A549 (cell line): ENCODE data around the gene LRRC57. TPM values are rescaled to one million over a fixed set of nuclear protein-coding genes. Genes with fewer than 3 reads are reported as not detected.

Experiments
- ATAC-seq, 2 experiments: fragments of 200-7000 bp in 1 of 2; fragments of >200 bp in 1 of 2; cut with Nextera tagmentation in 1 of 2; cut with Tn5 transposase in 1 of 2; 3 replicates each; pipeline versions ENCODE4 v1.8.0 to v1.9.1; 2018 to 2020; ENCODE audit warnings: mild to moderate bottlenecking in 1 of 2, moderate library complexity in 1 of 2
- CTCF ChIA-PET: fragments of 300-600 bp; sonication (Branson Sonifier 250); formaldehyde crosslinking; extraction: SDS; loops from one replicate; lab custom pipeline; 2021; ENCODE audit warnings: antibody characterized with exemption, inconsistent platforms; lab: Yijun Ruan, JAX
- POLR2A ChIA-PET: fragments of 350-600 bp; formaldehyde crosslinking; extraction: SDS; loops from one replicate; lab custom pipeline; 2021; ENCODE audit warnings: antibody characterized with exemption, inconsistent platforms; lab: Yijun Ruan, JAX
- DNase-seq, 2 experiments: peaks; one replicate each; pipeline versions ENCODE4 v3.0.0 to v3.0.0-alpha.2; 2011 to 2016; ENCODE audit warnings: low read depth in 1 of 2, low spot score in 1 of 2
- FAIRE-seq: peaks from 2 replicates; lab custom pipeline; 2011; peaks lifted over from hg19 to GRCh38; lab: Jason Lieb, UNC
- H3K27ac ChIP-seq, 2 experiments: fragments of >200 bp; sonication (Bioruptor Twin); formaldehyde crosslinking; 3 replicates each; pipeline ENCODE4 v1.5.1; 2016 to 2017
- H3K4me1 ChIP-seq: fragments of >200 bp; sonication (Bioruptor Twin); formaldehyde crosslinking; 3 replicates; pipeline ENCODE4 v1.6.1; 2016
- H3K4me2 ChIP-seq: fragments of >200 bp; sonication (Bioruptor Twin); formaldehyde crosslinking; 3 replicates; pipeline ENCODE4 v1.6.1; 2016
- H3K4me3 ChIP-seq: fragments of >200 bp; sonication (Bioruptor Twin); formaldehyde crosslinking; 3 replicates; pipeline ENCODE4 v1.5.1; 2016
- H3K9me3 ChIP-seq: fragments of >200 bp; sonication (Bioruptor Twin); formaldehyde crosslinking; 3 replicates; pipeline ENCODE4 v1.6.1; 2016
- BHLHE40 ChIP-seq: IDR thresholded peaks from 2 replicates; pipeline ENCODE4 v1.6.1; 2012; ENCODE audit warnings: low read depth, low read length, inconsistent platforms
- CBX2 ChIP-seq: fragments of 200-600 bp; sonication (generic); IDR thresholded peaks from 2 replicates; pipeline ENCODE4 v1.6.1; 2016; ENCODE audit warnings: low read depth, mild to moderate bottlenecking, borderline replicate concordance
- CHD4 ChIP-seq: fragments of 200-600 bp; sonication (generic); IDR thresholded peaks from 2 replicates; pipeline ENCODE4 v1.6.1; 2016; ENCODE audit warnings: antibody characterized with exemption, mild to moderate bottlenecking, borderline replicate concordance
- EHMT2 ChIP-seq: fragments of 200-600 bp; sonication (generic); IDR thresholded peaks from 2 replicates; pipeline ENCODE4 v1.6.1; 2016; ENCODE audit warnings: antibody characterized with exemption, low read depth, mild to moderate bottlenecking, moderate library complexity
- ESRRA ChIP-seq: fragments of 150-350 bp; IDR thresholded peaks from 2 replicates; pipeline ENCODE4 v1.6.1; 2014; ENCODE audit warnings: mild to moderate bottlenecking, low read length, borderline replicate concordance
- FOSB ChIP-seq: fragments of 250-450 bp; sonication (Bioruptor Pico); IDR thresholded peaks from 2 replicates; pipeline ENCODE4 v1.5.0; 2020; ENCODE audit warnings: mild to moderate bottlenecking, moderate library complexity
- FOSL2 ChIP-seq, 2 experiments: fragments of 450-650 bp in 1 of 2; fragments of >200 bp in 1 of 2; sonication (Bioruptor Twin) in 1 of 2; formaldehyde crosslinking; IDR thresholded peaks; 2 replicates each; pipeline versions ENCODE4 v1.5.0 to v1.6.1; 2016 to 2020; ENCODE audit warnings: mild to moderate bottlenecking in 1 of 2, moderate library complexity in 1 of 2
- FOXS1 ChIP-seq: fragments of 250-450 bp; sonication (Bioruptor Pico); IDR thresholded peaks from 2 replicates; pipeline ENCODE4 v1.5.0; 2020; ENCODE audit warnings: mild to moderate bottlenecking, moderate library complexity
- GATA3 ChIP-seq: IDR thresholded peaks from 2 replicates; pipeline ENCODE4 v1.6.1; 2012; ENCODE audit warnings: borderline replicate concordance
- HDAC2 ChIP-seq: fragments of 200-600 bp; sonication (generic); IDR thresholded peaks from 2 replicates; pipeline ENCODE4 v1.6.1; 2016
- HES2 ChIP-seq: fragments of >200 bp; sonication (Bioruptor Twin); formaldehyde crosslinking; IDR thresholded peaks from 2 replicates; pipeline ENCODE4 v1.6.1; 2016
- HEYL ChIP-seq: fragments of 250-450 bp; sonication (Bioruptor Pico); IDR thresholded peaks from 2 replicates; pipeline ENCODE4 v1.8.0; 2021; ENCODE audit warnings: mild to moderate bottlenecking, moderate library complexity
- HOXA7 ChIP-seq: fragments of 250-450 bp; sonication (Bioruptor Pico); IDR thresholded peaks from 2 replicates; pipeline ENCODE4 v1.5.0; 2020; ENCODE audit warnings: mild to moderate bottlenecking, moderate library complexity
- JUN ChIP-seq, 2 experiments: fragments of >200 bp; sonication (Bioruptor Twin); formaldehyde crosslinking; IDR thresholded peaks; 2 replicates in 1 of 2; 3 replicates in 1 of 2; pipeline ENCODE4 v1.6.1; 2016 to 2017
- JUNB ChIP-seq: fragments of >200 bp; sonication (Bioruptor Twin); formaldehyde crosslinking; IDR thresholded peaks from 2 replicates; pipeline ENCODE4 v1.6.1; 2016
- KDM5A ChIP-seq: fragments of 200-600 bp; sonication (generic); IDR thresholded peaks from 2 replicates; pipeline ENCODE4 v1.6.1; 2016; ENCODE audit warnings: antibody characterized with exemption, mild to moderate bottlenecking
- MAX ChIP-seq: IDR thresholded peaks from 2 replicates; pipeline ENCODE4 v1.6.1; 2012
- MAZ ChIP-seq: fragments of 150-350 bp; IDR thresholded peaks from 2 replicates; pipeline ENCODE4 v1.6.1; 2014; ENCODE audit warnings: antibody characterized with exemption, low read depth, low read length, borderline replicate concordance
- NPAS2 ChIP-seq: fragments of 250-450 bp; sonication (Bioruptor Pico); IDR thresholded peaks from 2 replicates; pipeline ENCODE4 v1.8.0; 2022; ENCODE audit warnings: mild to moderate bottlenecking, moderate library complexity, borderline replicate concordance
- POLR2AphosphoS2 ChIP-seq: conservative IDR thresholded peaks from 2 replicates; pipeline ENCODE4 v1.6.1; 2012; ENCODE audit warnings: low read length, improper control_type of control experiment, inconsistent platforms
- RAD21 ChIP-seq, 2 experiments: fragments of >200 bp in 1 of 2; sonication (Bioruptor Twin) in 1 of 2; formaldehyde crosslinking in 1 of 2; IDR thresholded peaks in 1 of 2; conservative IDR thresholded peaks in 1 of 2; 2 replicates in 1 of 2; 3 replicates in 1 of 2; pipeline ENCODE4 v1.6.1; 2012 to 2018; ENCODE audit warnings: inconsistent platforms in 1 of 2
- RNF2 ChIP-seq: fragments of 200-600 bp; sonication (generic); IDR thresholded peaks from 2 replicates; pipeline ENCODE4 v1.6.1; 2016; ENCODE audit warnings: low read depth, mild to moderate bottlenecking, antibody characterized with exemption, moderate library complexity, borderline replicate concordance
- SREBF2 ChIP-seq: fragments of 450-650 bp; IDR thresholded peaks from 2 replicates; pipeline ENCODE4 v1.6.1; 2014; ENCODE audit warnings: mild to moderate bottlenecking, moderate library complexity
- TFCP2L1 ChIP-seq: fragments of 250-450 bp; sonication (Bioruptor Pico); IDR thresholded peaks from 2 replicates; pipeline ENCODE4 v1.5.0; 2021; ENCODE audit warnings: mild to moderate bottlenecking
- TP53 ChIP-seq: fragments of 250-450 bp; sonication (Bioruptor Pico); IDR thresholded peaks from 2 replicates; pipeline ENCODE4 v1.5.0; 2021; ENCODE audit warnings: mild to moderate bottlenecking, moderate library complexity
- USF2 ChIP-seq: fragments of 450-650 bp; IDR thresholded peaks from 2 replicates; pipeline ENCODE4 v1.6.1; 2014; ENCODE audit warnings: antibody characterized with exemption
- ZC3H11A ChIP-seq: fragments of 450-650 bp; IDR thresholded peaks from 2 replicates; pipeline ENCODE4 v1.6.1; 2014; ENCODE audit warnings: antibody characterized with exemption, mild to moderate bottlenecking
- ZSCAN20 ChIP-seq: fragments of 250-450 bp; sonication (Bioruptor Pico); IDR thresholded peaks from 2 replicates; pipeline ENCODE4 v1.8.0; 2022; ENCODE audit warnings: mild to moderate bottlenecking, moderate library complexity
- WGBS: methylation state at CpG from one replicate; pipeline ENCODE4 v1.1.6; 2017; ENCODE audit errors: missing lambda C conversion rate; 5-methylcytosine and 5-hydroxymethylcytosine counted together
- polyA plus RNA-seq, 4 experiments: library from polyadenylated mRNA; depleted of rRNA in 3 of 4; stranded (reverse); fragments of >200 nt; fragmentation: RNase III in 1 of 4; extraction: RNeasy Plus Mini Kit Qiagen cat#74134 plus additional on column Dnase treatment in 1 of 4; gene quantifications; 2 replicates in 3 of 4; 3 replicates in 1 of 4; pipeline ENCODE4 v1.2.3, GENCODE V29; 2011 to 2017

LRRC57 gene
- polyA plus RNA-seq, 2 of the 4 experiments (the other 2 are of a cell fraction): 7.4 to 12.3 TPM

GRCh38 chr15:42594095-42594494, 45.5 kb upstream of the LRRC57 start:
- POLR2A ChIA-PET: no interaction called here
- WGBS: 94% methylated on average over 5 of the region's 5 CpGs
- CTCF ChIA-PET: no interaction called here
- FAIRE-seq: no peak
- no peak overlapping the region for H3K4me2 ChIP-seq
- H3K4me3 ChIP-seq: no peak overlapping the region
- ATAC-seq: no peak
- H3K9me3 ChIP-seq: no peaks in the 10 kb centered on the region
- peaks cover 5% of the 10 kb centered on the region; the same call in 2 of the 3 replicates for H3K4me1 ChIP-seq
- H3K27ac ChIP-seq: no peak overlapping the region
- DNase-seq: no peak
- no peak for TF ChIP-seq ESRRA
- TF ChIP-seq RAD21 (conservative IDR thresholded peaks at IDR 0.05 in 1 of 2, IDR thresholded peaks at IDR 0.05 in 1 of 2): no peak
- TF ChIP-seq FOXS1: no peak
- TF ChIP-seq FOSL2 (IDR thresholded peaks at IDR 0.05): no peak
- TF ChIP-seq FOSL2 (CRISPR knock-in tag; IDR thresholded peaks at IDR 0.05): no peak
- TF ChIP-seq KDM5A: no peak
- TF ChIP-seq MAX: no peak
- TF ChIP-seq RNF2: no peak
- TF ChIP-seq HOXA7 (CRISPR knock-in tag): no peak
- TF ChIP-seq ZC3H11A: no peak
- TF ChIP-seq POLR2AphosphoS2: no peak
- no peak for TF ChIP-seq JUNB
- TF ChIP-seq TP53 (CRISPR knock-in tag): no peak
- TF ChIP-seq HEYL (CRISPR knock-in tag): no peak
- TF ChIP-seq CBX2: no peak
- TF ChIP-seq TFCP2L1 (CRISPR knock-in tag): no peak
- TF ChIP-seq HES2: no peak
- no peak for TF ChIP-seq USF2
- no peak for TF ChIP-seq ZSCAN20

GRCh38 chr15:42593143-42593542, 44.5 kb upstream of the LRRC57 start:
- Histone ChIP-seq H3K4me2 (no peak overlapping the region), H3K9me3 (no peaks in the 10 kb centered on the region), H3K4me1 (peaks cover 5% of the 10 kb centered on the region; the same call in 2 of the 3 replicates), H3K27ac (no peak overlapping the region), H3K4me3 (no peak overlapping the region)
- TF ChIP-seq USF2 (no peak), POLR2AphosphoS2 (no peak), EHMT2 (no peak), RAD21 (conservative IDR thresholded peaks at IDR 0.05 in 1 of 2, IDR thresholded peaks at IDR 0.05 in 1 of 2) (no peak), SREBF2 (no peak), BHLHE40 (no peak), FOSB (CRISPR knock-in tag) (no peak), HDAC2 (no peak), NPAS2 (no peak), JUN (IDR thresholded peaks at IDR 0.05) (no peak), MAZ (no peak), CHD4 (no peak), GATA3 (no peak), ZSCAN20 (no peak), TP53 (CRISPR knock-in tag) (no peak)
- no peak for FAIRE-seq
- DNase-seq: no peak
- 95% methylated on average over 4 of the region's 4 CpGs for WGBS
- ChIA-PET POLR2A (no interaction called here), CTCF (interaction anchor here (0.6 kb wide), 1 partner anchor 13 kb away, joined by 4 read pairs; no protein-coding TSS in a partner anchor)
- no peak for ATAC-seq
